D721Med (cell line): ENCODE results near the gene ATXN7L1.

Source experiments
- DNase-seq: peaks from one replicate; pipeline ENCODE4 v3.0.0; 2011; ENCODE audit warnings: low spot score; ENCODE audit not compliant: insufficient read length
- FAIRE-seq: peaks from 2 replicates; lab custom pipeline; 2011; peaks lifted over from hg19 to GRCh38; lab: Jason Lieb, UNC
- TF ChIP-seq, protein P1 (sequence below): IDR thresholded peaks from 2 replicates; pipeline ENCODE4 v1.5.1; 2012; ENCODE audit warnings: mild to moderate bottlenecking, control low read depth; ENCODE audit not compliant: insufficient read depth; ENCODE audit errors: missing control alignments

Gene ATXN7L1

DNA sequence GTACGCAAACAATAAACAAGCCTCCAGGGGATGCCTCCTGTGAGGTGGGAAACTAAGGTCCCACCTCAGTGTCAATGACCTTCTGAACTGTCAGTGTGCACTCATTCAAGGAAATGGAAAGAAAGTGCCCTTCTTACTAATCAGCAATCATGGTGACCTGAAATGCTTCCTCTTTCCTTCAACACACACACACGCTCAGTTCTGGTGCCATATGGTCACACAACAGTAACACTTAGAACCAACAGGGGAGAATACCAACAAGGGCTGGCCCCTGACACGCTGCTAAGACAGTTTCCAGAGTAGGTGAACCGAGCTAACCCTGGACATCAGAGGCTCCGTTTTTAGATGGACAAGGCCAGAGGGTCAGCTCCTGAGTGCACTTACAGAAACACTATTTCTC lies 253.0 kb downstream of the ATXN7L1 start:
- FAIRE-seq (no peak), DNase-seq (no peak)
- TF ChIP-seq, protein P1, sequence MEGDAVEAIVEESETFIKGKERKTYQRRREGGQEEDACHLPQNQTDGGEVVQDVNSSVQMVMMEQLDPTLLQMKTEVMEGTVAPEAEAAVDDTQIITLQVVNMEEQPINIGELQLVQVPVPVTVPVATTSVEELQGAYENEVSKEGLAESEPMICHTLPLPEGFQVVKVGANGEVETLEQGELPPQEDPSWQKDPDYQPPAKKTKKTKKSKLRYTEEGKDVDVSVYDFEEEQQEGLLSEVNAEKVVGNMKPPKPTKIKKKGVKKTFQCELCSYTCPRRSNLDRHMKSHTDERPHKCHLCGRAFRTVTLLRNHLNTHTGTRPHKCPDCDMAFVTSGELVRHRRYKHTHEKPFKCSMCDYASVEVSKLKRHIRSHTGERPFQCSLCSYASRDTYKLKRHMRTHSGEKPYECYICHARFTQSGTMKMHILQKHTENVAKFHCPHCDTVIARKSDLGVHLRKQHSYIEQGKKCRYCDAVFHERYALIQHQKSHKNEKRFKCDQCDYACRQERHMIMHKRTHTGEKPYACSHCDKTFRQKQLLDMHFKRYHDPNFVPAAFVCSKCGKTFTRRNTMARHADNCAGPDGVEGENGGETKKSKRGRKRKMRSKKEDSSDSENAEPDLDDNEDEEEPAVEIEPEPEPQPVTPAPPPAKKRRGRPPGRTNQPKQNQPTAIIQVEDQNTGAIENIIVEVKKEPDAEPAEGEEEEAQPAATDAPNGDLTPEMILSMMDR, result no peak

DNA sequence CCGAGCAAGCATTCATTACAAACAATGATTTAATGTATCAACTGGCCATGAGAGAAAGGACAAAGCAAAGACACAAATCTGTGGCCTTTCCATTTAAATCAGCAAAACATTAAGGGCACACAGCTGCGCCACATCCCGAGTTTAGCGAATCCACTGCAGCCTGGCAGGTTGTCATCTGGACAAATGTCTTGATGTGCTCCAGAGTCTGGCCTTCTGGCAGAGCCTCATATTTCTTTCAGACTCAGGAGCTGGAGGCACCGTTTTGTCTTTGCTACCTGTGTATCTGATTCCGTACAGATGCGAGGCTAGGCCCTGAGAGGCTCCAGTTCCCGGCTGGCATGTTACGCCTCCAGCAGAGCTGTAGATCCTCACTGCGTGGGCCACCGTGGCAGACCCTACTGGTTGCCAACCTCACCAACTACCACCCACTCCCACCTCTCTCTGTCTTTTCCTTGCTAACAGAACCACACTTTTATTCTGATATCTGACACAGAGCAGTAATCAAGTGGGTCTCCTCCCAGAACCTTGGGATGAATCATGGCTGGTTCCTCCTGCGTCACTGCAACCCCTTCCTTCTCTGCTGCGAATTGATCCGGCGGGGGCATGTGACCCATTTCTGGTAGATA lies 254.2 kb downstream of the ATXN7L1 start:
- TF ChIP-seq, protein P1, result no peak
- no peak for FAIRE-seq
- no peak for DNase-seq

DNA sequence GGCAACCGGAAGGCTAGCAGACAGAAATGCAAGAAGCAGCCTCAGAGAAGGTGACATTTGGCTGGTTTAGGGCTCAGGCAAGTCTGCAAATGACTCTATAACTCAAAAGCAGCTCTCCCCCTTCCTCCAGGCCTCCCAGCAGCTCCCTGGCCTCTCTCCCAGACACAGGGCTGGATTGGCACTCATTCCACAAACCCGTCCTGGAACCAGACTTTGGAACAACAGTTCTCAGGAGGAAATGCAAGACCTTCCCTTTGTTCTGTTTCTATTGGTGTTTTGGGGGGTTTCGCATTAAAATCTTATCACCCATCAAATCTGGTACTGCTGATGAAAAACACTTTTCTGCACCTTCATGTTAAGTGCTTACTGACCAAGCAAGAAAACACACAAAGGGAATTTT lies 254.8 kb downstream of the ATXN7L1 start:
- FAIRE-seq, result no peak
- DNase-seq, result no peak
- TF ChIP-seq, protein P1, result no peak

DNA sequence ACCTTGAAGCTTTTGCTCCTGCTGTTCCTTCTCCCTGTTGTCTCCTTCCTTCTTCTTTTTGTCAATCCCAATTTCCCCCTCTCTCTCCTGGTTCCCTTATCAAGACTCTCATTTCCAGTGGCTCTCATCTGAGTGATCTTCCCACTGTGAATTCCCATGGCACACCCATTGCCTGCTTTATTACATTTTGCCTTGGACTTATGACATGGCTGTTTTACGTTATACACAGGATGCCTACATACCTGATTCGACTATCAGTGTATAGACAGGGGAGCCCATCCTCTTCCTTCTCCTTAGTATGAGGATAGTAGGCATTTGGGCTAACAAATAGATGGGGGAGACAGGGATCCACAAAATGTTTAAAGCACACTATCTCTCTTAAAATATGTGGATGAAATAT lies 255.2 kb downstream of the ATXN7L1 start:
- no peak for FAIRE-seq

DNA sequence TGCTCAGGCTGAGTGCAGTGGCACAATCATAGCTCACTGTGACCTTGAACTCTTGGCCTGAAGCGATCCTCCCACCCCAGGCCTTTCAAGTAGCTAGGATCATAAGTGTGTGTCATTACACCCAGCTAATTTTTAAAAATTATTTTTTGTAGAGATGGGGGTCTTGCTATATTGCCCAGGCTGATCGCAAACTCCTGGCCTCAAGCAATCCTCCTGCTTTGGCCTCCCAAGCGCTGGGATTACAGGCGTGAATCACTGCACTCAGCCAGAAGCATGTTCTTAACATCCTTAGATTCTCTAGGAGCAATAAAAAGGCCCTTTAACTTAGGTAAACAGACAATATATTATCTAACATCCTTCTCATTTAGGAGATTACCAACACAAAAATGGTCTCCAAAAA lies 256.8 kb downstream of the ATXN7L1 start:
- TF ChIP-seq, protein P1, result no peak
- FAIRE-seq (no peak), DNase-seq (no peak)

More for the DNA sequence above, 255.2 kb downstream of the ATXN7L1 start:
- DNase-seq, result no peak
- TF ChIP-seq, protein P1, result no peak

DNA sequence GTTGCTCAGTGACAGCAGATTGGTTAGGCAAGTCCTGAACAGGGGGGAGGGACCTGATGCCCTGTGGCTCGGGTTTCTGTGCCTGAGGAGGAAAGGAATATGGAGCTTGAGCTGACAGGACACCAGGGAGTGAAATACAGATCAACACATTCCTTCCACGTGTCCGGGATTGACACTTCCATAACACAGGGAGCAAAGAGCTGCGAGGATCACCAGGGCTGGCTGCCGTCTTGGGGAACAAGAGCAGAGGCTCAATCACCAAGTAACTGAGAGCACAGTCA lies 258.4 kb downstream of the ATXN7L1 start:
- DNase-seq (no peak), FAIRE-seq (no peak)
- TF ChIP-seq, protein P1, result no peak

DNA sequence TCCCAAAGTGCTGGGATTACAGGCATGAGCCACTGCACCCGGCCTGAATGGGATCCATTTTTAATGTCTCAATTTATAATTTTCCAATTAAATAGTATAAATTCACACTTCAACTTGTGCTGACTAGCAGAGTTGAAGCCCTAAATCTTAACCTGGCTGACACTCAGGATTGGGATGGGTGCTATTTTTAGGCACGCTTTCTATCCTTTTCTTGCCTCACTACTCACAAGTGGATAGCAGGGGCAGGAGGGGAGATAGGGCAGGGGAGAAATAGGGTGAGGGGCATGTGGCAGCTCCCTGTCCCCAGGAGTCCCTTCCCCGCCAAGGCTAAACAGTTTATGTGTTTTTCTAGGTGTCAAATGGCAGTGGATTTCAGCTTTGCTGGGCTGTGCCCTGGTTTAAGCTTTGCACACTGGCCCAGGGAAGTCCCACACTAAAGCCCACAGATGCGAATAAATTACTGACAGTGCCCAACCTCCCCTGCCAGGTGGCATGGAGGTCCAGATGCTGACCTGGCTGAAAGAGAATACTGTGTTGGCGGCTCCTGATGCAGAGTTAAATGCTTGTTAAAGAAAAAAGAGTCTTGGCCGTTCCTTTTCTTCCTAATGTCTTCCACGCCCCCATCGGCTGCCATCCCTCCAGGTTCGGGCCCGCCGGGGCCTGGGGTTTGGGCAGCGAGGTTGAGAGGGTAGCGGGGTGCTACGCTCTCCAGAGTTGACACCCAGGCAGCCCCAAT lies 259.0 kb downstream of the ATXN7L1 start:
- TF ChIP-seq, protein P1, result no peak
- DNase-seq, result no peak
- no peak for FAIRE-seq
